Ovary (tissue), 3 donors: ENCODE measurements around the gene UBE3D.

Experiments used
- POLR2A ChIP-seq: fragments of 450-650 bp; IDR thresholded peaks from one replicate; pipeline ENCODE4 v1.6.1; 2017; ENCODE audit warnings: antibody characterized with exemption, mild to moderate bottlenecking, moderate library complexity
- TF ChIP-seq, protein P1 (sequence below), 3 donors: fragments of 450-650 bp in 2 of 3; fragments of 200-600 bp in 1 of 3; IDR thresholded peaks; one replicate each; pipeline versions ENCODE4 v1.5.1 to v1.8.0; 2016 to 2022; ENCODE audit warnings: antibody characterized with exemption in 3 of 3, mild to moderate bottlenecking in 1 of 3
- donor health status: DM: no; HTN: no; CAD: no.

GRCh38 chr6:83019741-83020140 lies 45.9 kb downstream of the UBE3D start:
- TF ChIP-seq, protein P1, sequence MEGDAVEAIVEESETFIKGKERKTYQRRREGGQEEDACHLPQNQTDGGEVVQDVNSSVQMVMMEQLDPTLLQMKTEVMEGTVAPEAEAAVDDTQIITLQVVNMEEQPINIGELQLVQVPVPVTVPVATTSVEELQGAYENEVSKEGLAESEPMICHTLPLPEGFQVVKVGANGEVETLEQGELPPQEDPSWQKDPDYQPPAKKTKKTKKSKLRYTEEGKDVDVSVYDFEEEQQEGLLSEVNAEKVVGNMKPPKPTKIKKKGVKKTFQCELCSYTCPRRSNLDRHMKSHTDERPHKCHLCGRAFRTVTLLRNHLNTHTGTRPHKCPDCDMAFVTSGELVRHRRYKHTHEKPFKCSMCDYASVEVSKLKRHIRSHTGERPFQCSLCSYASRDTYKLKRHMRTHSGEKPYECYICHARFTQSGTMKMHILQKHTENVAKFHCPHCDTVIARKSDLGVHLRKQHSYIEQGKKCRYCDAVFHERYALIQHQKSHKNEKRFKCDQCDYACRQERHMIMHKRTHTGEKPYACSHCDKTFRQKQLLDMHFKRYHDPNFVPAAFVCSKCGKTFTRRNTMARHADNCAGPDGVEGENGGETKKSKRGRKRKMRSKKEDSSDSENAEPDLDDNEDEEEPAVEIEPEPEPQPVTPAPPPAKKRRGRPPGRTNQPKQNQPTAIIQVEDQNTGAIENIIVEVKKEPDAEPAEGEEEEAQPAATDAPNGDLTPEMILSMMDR (IDR thresholded peaks at IDR 0.05), result no peak
- TF ChIP-seq POLR2A, result no peak
